Osteoblast (primary cell): ENCODE results near the gene XYLT1. TPM values are rescaled to one million over a fixed set of nuclear protein-coding genes. Genes with fewer than 3 reads are reported as not detected.
A peak's percentile ranks its signal among the peaks of the same experiment; 100 is the strongest.

ENCODE experiments used
- DNase-seq: peaks from one replicate; pipeline ENCODE4 v3.0.0; 2011; ENCODE audit warnings: low spot score, mixed read lengths; ENCODE audit not compliant: insufficient read length; ENCODE audit errors: missing footprints
- H2AFZ ChIP-seq: 2 replicates; pipeline ENCODE4 v1.6.0; 2011; ENCODE audit warnings: mild to moderate bottlenecking, low read length
- H3K27ac ChIP-seq: 2 replicates; pipeline ENCODE4 v1.5.1; 2011; ENCODE audit warnings: mild to moderate bottlenecking, low read depth, low read length, moderate library complexity
- H3K27me3 ChIP-seq: 2 replicates; pipeline ENCODE4 v1.6.0; 2012; ENCODE audit warnings: mild to moderate bottlenecking, control low read depth, inconsistent platforms, low read length, moderate library complexity; ENCODE audit not compliant: insufficient read depth
- H3K36me3 ChIP-seq: 2 replicates; pipeline ENCODE4 v1.5.1; 2011; ENCODE audit warnings: mild to moderate bottlenecking, low read length, control low read depth, moderate library complexity; ENCODE audit not compliant: insufficient read depth
- H3K4me1 ChIP-seq: 2 replicates; pipeline ENCODE4 v1.5.1; 2011; ENCODE audit warnings: mild to moderate bottlenecking, low read length, control low read depth, moderate library complexity; ENCODE audit not compliant: insufficient read depth
- H3K4me2 ChIP-seq: 2 replicates; pipeline ENCODE4 v1.6.0; 2011; ENCODE audit warnings: mild to moderate bottlenecking, low read length; ENCODE audit not compliant: insufficient read depth
- H3K4me3 ChIP-seq: fragments of 200-600 bp; sonication (generic); 3 replicates; pipeline ENCODE4 v1.5.1; 2012; ENCODE audit warnings: mild to moderate bottlenecking, low read length, inconsistent platforms; ENCODE audit not compliant: insufficient read depth
- H3K79me2 ChIP-seq: 2 replicates; pipeline ENCODE4 v1.6.0; 2012; ENCODE audit warnings: mild to moderate bottlenecking, low read length, control low read depth, inconsistent platforms; ENCODE audit not compliant: insufficient read depth
- H3K9me3 ChIP-seq: 2 replicates; pipeline ENCODE4 v1.5.1; 2011; ENCODE audit warnings: low read depth, low read length, control low read depth
- H4K20me1 ChIP-seq: 2 replicates; pipeline ENCODE4 v1.6.0; 2012; ENCODE audit warnings: mild to moderate bottlenecking, low read length, control low read depth; ENCODE audit not compliant: insufficient read depth
- total RNA-seq: library from RNA; depleted of rRNA; stranded (reverse); fragments of >200 nt; gene quantifications from 2 replicates; pipeline ENCODE4 v1.2.3, GENCODE V29; 2012
- TF ChIP-seq, protein P1 (sequence below): IDR thresholded peaks from 2 replicates; pipeline ENCODE4 v1.5.1; 2011; ENCODE audit warnings: mild to moderate bottlenecking, low read depth, low read length, moderate library complexity; ENCODE audit errors: extremely low read depth

Gene XYLT1
- total RNA-seq, 1 donor = 43.4 TPM

DNA sequence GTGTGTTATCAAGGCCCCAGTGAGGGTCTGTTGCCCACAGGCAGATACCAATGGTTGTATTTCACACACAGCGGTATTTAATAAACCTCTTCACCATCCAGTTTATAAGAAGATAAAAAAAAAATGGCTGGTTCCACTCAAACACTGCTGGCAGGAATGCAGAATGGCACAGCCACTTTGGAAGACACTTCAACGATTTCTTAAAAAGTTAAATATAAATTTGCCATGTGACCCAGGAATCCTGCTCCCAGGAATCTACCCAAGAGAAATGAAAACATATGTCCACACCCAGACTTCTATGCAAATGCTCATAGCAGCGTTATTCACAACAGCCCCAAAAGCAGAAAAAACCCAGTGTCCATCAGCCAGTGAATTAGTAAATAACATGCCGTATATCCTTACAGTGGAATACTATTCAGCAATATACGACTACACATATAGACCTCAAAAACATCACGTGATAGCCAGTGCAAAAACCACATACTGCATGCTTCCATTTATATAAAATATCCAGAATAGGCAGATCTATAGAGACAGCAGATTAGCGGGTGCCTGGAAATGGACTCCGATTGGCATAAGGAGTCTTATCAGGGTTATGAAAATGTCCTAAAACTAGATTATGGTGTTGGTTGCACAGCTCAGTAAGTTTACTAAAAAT, 38.7 kb downstream of the XYLT1 start:
- Histone ChIP-seq H3K36me3 (no peaks in the 10 kb centered on the region), H3K79me2 (peaks cover 34% of the 10 kb centered on the region), H3K27me3 (no peaks in the 10 kb centered on the region), H3K4me3 (no peak overlapping the region), H4K20me1 (peaks cover 33% of the 10 kb centered on the region), H2AFZ (no peak overlapping the region), H3K27ac (no peak overlapping the region), H3K4me2 (no peak overlapping the region), H3K4me1 (peaks cover 12% of the 10 kb centered on the region), H3K9me3 (no peaks in the 10 kb centered on the region)
- DNase-seq = no peak
- TF ChIP-seq, protein P1, sequence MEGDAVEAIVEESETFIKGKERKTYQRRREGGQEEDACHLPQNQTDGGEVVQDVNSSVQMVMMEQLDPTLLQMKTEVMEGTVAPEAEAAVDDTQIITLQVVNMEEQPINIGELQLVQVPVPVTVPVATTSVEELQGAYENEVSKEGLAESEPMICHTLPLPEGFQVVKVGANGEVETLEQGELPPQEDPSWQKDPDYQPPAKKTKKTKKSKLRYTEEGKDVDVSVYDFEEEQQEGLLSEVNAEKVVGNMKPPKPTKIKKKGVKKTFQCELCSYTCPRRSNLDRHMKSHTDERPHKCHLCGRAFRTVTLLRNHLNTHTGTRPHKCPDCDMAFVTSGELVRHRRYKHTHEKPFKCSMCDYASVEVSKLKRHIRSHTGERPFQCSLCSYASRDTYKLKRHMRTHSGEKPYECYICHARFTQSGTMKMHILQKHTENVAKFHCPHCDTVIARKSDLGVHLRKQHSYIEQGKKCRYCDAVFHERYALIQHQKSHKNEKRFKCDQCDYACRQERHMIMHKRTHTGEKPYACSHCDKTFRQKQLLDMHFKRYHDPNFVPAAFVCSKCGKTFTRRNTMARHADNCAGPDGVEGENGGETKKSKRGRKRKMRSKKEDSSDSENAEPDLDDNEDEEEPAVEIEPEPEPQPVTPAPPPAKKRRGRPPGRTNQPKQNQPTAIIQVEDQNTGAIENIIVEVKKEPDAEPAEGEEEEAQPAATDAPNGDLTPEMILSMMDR = peak; percentile 12

DNA sequence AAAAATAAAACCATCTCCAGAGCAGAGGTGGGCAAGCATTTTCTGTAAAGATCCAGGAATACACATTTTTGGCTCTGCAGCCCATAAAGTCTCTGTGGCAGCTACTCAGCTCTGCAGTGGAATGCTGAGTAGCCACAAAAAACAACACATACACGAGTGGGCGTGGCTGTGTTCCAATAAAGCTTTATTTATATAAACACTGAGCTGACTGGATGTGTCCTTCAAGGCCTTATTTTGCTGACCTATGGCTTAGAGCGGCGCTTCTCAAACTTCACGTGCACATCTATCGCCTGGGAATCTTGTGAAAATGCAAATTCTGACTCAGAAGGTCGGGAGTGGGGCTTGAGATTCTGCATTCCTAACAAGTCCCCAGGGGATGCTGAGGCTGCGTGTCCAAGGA, 39.7 kb downstream of the XYLT1 start:
- DNase-seq = peak; percentile 87
- Histone ChIP-seq H3K27ac (no peak overlapping the region), H2AFZ (no peak overlapping the region), H3K36me3 (no peaks in the 10 kb centered on the region), H3K9me3 (no peaks in the 10 kb centered on the region), H3K79me2 (peaks cover 34% of the 10 kb centered on the region), H3K27me3 (no peaks in the 10 kb centered on the region), H4K20me1 (peaks cover 26% of the 10 kb centered on the region), H3K4me1 (peaks cover 12% of the 10 kb centered on the region), H3K4me2 (no peak overlapping the region), H3K4me3 (no peak overlapping the region)
- TF ChIP-seq, protein P1 = no peak

DNA sequence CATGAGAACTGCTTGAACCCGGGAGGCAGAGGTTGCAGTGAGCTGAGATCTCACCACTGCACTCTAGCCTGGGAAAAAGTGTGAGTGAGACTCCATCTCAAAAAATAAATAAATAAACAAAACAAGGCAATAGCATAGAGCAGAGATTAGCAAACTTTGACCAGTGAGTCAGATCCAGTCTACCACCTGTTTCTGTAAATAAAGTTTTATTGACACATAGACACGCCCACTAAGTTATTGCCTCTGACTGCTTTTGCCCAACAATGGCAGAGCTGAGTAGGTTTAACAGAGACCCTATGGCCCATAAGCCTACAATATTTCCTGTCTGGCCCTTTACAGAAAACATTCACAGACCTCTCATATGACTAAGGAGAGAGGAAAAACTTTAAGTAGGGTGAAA, 44.3 kb downstream of the XYLT1 start:
- no peaks in the 10 kb centered on the region for H3K9me3 ChIP-seq
- H3K4me1 ChIP-seq = peaks cover 4% of the 10 kb centered on the region
- no peak overlapping the region for H2AFZ ChIP-seq
- H4K20me1 ChIP-seq = peaks cover 31% of the 10 kb centered on the region
- H3K27ac ChIP-seq = no peak overlapping the region
- H3K27me3 ChIP-seq = no peaks in the 10 kb centered on the region
- no peaks in the 10 kb centered on the region for H3K36me3 ChIP-seq
- no peak overlapping the region for H3K4me3 ChIP-seq
- no peak overlapping the region for H3K4me2 ChIP-seq
- no peak for DNase-seq
- peaks cover 37% of the 10 kb centered on the region for H3K79me2 ChIP-seq
- TF ChIP-seq, protein P1 = no peak

DNA sequence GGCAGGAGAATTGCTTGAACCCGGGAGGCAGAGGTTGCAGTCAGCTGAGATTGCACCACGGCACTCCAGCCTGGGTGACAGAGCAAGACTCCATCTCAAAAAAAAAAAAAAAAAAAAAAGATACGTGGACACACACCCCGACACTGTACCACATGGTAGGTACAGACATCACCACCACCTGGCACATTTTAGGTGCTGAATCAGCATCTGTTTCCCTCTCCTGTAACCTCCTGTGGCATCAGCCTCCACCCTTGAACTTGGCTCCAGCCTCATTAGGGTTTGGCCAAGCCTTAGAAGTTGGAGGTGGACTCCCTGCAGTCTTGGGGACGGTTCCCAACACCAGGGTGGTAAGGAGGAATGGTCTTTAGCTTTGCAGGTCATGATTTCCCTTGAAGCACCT, 46.0 kb downstream of the XYLT1 start:
- Histone ChIP-seq H3K4me2 (no peak overlapping the region), H3K79me2 (peaks cover 33% of the 10 kb centered on the region), H3K27ac (no peak overlapping the region), H3K4me3 (no peak overlapping the region), H3K4me1 (no peaks in the 10 kb centered on the region), H3K27me3 (no peaks in the 10 kb centered on the region), H3K9me3 (no peaks in the 10 kb centered on the region), H3K36me3 (no peaks in the 10 kb centered on the region), H4K20me1 (peaks cover 33% of the 10 kb centered on the region), H2AFZ (no peak overlapping the region)
- no peak for DNase-seq
- TF ChIP-seq, protein P1 = no peak
